ENCODE measurements around the gene SHISA3. TPM values are rescaled to one million over a fixed set of nuclear protein-coding genes. Genes with fewer than 3 reads are reported as not detected.

SHISA3 gene
- total RNA-seq, 1 experiment from 2014 or later = 0.18 TPM

DNA sequence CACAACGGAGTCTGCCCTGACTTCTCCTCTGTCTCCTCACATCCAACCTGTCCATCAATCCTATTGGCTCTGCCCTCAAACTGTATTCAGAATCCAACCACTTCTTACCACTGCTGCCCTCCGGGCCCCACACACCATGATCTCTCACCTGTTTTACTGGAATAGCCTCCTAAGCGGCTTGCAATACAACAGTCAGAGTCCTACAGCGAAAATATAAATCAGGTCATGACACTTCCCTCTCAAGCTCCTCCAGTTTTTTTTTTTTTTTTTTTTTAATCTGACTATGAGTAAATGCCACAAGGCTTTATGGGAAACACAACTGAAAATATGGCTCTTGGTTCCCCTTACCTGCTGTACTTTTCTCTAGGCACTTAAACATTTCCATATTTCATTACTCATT lies 42.8 kb downstream of the SHISA3 start:
- H3K27me3 ChIP-seq (ENCODE audit: control insufficient read depth, insufficient read depth, low read length) = no peaks in the 10 kb centered on the region; the same call in 1 of the 2 replicates
- intact Hi-C loops (cut with micrococcal nuclease; ENCODE audit: unreplicated experiment) = no loop called here
- H3K9me3 ChIP-seq (ENCODE audit: control insufficient read depth, insufficient read depth, low read depth, low read length) = no peaks in the 10 kb centered on the region
- no peak overlapping the region for H3K4me3 ChIP-seq (ENCODE audit: low read depth in 2 of 2, low read length in 2 of 2)
- TF ChIP-seq TCF7L2 (IDR thresholded peaks at IDR 0.05; ENCODE audit: low read depth, low read length) (no peak), SIN3A (IDR thresholded peaks at IDR 0.05; ENCODE audit: borderline replicate concordance, insufficient read depth, low read depth, low read length) (no peak), POLR2AphosphoS5 (IDR thresholded peaks at IDR 0.05; ENCODE audit: low read depth, low read length) (no peak)
- TF ChIP-seq, protein P1, sequence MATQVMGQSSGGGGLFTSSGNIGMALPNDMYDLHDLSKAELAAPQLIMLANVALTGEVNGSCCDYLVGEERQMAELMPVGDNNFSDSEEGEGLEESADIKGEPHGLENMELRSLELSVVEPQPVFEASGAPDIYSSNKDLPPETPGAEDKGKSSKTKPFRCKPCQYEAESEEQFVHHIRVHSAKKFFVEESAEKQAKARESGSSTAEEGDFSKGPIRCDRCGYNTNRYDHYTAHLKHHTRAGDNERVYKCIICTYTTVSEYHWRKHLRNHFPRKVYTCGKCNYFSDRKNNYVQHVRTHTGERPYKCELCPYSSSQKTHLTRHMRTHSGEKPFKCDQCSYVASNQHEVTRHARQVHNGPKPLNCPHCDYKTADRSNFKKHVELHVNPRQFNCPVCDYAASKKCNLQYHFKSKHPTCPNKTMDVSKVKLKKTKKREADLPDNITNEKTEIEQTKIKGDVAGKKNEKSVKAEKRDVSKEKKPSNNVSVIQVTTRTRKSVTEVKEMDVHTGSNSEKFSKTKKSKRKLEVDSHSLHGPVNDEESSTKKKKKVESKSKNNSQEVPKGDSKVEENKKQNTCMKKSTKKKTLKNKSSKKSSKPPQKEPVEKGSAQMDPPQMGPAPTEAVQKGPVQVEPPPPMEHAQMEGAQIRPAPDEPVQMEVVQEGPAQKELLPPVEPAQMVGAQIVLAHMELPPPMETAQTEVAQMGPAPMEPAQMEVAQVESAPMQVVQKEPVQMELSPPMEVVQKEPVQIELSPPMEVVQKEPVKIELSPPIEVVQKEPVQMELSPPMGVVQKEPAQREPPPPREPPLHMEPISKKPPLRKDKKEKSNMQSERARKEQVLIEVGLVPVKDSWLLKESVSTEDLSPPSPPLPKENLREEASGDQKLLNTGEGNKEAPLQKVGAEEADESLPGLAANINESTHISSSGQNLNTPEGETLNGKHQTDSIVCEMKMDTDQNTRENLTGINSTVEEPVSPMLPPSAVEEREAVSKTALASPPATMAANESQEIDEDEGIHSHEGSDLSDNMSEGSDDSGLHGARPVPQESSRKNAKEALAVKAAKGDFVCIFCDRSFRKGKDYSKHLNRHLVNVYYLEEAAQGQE (IDR thresholded peaks at IDR 0.05; ENCODE audit: insufficient read depth in 1 of 2, low read depth in 2 of 2, low read length in 1 of 2) = no peak
- TF ChIP-seq, protein P2, sequence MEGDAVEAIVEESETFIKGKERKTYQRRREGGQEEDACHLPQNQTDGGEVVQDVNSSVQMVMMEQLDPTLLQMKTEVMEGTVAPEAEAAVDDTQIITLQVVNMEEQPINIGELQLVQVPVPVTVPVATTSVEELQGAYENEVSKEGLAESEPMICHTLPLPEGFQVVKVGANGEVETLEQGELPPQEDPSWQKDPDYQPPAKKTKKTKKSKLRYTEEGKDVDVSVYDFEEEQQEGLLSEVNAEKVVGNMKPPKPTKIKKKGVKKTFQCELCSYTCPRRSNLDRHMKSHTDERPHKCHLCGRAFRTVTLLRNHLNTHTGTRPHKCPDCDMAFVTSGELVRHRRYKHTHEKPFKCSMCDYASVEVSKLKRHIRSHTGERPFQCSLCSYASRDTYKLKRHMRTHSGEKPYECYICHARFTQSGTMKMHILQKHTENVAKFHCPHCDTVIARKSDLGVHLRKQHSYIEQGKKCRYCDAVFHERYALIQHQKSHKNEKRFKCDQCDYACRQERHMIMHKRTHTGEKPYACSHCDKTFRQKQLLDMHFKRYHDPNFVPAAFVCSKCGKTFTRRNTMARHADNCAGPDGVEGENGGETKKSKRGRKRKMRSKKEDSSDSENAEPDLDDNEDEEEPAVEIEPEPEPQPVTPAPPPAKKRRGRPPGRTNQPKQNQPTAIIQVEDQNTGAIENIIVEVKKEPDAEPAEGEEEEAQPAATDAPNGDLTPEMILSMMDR (IDR thresholded peaks at IDR 0.05) = no peak
- no peaks in the 10 kb centered on the region for H3K36me3 ChIP-seq (ENCODE audit: control insufficient read depth, insufficient read depth, low read length)
- in situ Hi-C loops (cut with HindIII; ENCODE audit: low pct_unique_long_range_greater_than_20kb, low sequenced_read_pairs) = no loop called here
- ATAC-seq (no peak), DNase-seq (ENCODE audit: low read depth, low spot score) (no peak)
- no TSS peak for BruUV-seq (replicated peaks)
- POLR2A ChIA-PET = no interaction called here
- H3K4me1 ChIP-seq (ENCODE audit: control insufficient read depth, insufficient read depth, low read length) = no peaks in the 10 kb centered on the region
- CTCF ChIA-PET = interaction anchor here (0.7 kb wide), 1 partner anchor 37 kb away, joined by 11 read pairs; no protein-coding TSS in a partner anchor
- no peak overlapping the region for H3K27ac ChIP-seq (ENCODE audit: low read length)

DNA sequence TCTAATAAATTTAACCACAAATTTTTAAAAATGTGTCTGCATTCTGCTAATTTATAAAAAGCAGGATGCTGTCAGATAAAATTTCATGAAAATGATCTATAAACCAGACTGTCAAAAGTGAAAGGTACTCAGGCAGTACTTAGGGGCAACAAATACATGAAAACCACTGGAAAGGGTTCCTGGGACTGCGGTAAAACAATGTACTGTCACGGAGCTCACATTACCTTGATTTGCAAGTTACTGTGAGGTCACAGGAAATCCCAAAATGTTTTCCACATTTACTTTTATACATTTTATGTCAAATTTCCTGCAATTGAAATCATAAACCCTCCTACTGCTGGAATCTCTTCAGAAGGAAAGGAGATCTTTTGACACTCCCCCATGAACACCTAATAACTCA lies 45.3 kb downstream of the SHISA3 start:
- intact Hi-C loops (cut with micrococcal nuclease; ENCODE audit: unreplicated experiment) = no loop called here
- in situ Hi-C loops (cut with HindIII; ENCODE audit: low pct_unique_long_range_greater_than_20kb, low sequenced_read_pairs) = no loop called here
- Histone ChIP-seq H3K4me3 (ENCODE audit: low read depth in 2 of 2, low read length in 2 of 2) (no peak overlapping the region), H3K36me3 (ENCODE audit: control insufficient read depth, insufficient read depth, low read length) (no peaks in the 10 kb centered on the region), H3K27me3 (ENCODE audit: control insufficient read depth, insufficient read depth, low read length) (no peaks in the 10 kb centered on the region; the same call in 1 of the 2 replicates), H3K27ac (ENCODE audit: low read length) (no peak overlapping the region), H3K9me3 (ENCODE audit: control insufficient read depth, insufficient read depth, low read depth, low read length) (no peaks in the 10 kb centered on the region), H3K4me1 (ENCODE audit: control insufficient read depth, insufficient read depth, low read length) (no peaks in the 10 kb centered on the region)
- DNase-seq (ENCODE audit: low read depth, low spot score) = no peak
- no peak for ATAC-seq
- TF ChIP-seq, protein P2 (IDR thresholded peaks at IDR 0.05) = no peak
- no peak for TF ChIP-seq TCF7L2 (IDR thresholded peaks at IDR 0.05; ENCODE audit: low read depth, low read length)
- no peak for TF ChIP-seq SIN3A (IDR thresholded peaks at IDR 0.05; ENCODE audit: borderline replicate concordance, insufficient read depth, low read depth, low read length)
- no peak for TF ChIP-seq POLR2AphosphoS5 (IDR thresholded peaks at IDR 0.05; ENCODE audit: low read depth, low read length)
- TF ChIP-seq, protein P1 (IDR thresholded peaks at IDR 0.05; ENCODE audit: insufficient read depth in 1 of 2, low read depth in 2 of 2, low read length in 1 of 2) = no peak
- BruUV-seq (replicated peaks) = no TSS peak
- CTCF ChIA-PET = no interaction called here
- POLR2A ChIA-PET = no interaction called here
